ENCODE measurements around the gene RTN4RL2.

RTN4RL2 gene

DNA sequence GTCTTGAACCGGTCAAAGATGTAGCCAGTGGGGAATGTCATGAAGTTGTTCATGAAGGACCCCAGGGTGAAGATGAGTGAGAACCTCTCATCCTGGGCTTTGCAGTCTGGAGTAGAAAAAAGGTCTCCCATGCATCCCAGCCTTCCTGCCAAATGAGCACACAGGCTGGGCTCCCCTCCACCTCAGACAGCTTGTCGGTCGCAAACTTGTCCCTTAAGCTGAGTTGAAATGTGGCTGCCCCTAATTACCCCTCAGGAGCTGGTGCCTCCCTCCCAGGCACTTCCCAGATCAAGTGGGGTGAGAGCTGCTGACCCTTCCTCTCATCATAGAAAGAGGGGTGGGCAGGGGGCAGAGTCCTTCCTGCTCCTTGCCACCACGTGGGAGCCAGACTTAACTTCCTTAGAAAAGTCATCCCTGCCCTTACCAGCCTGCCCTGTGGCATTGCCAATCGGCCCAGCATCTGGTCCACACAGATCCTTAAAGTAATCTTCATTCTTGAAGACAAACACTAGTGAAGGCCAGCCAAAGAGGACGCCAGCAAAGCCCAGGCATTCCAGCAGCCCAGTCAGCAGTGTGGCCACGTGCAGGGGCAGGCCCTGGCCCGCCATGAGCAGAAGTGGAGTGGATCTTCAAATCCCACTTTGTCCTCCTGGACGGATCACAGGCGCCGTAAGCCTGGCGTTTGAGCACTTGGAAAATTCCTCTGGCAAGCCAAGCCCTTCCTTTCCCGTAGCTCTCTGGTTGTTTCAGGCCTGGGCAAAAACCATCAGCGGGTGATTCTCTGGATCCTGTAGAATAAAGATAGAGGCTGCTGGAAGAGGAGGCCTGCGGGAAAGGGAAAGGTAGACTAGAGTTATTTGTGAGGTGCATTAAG is 34.5 kb upstream of the RTN4RL2 start:
- H3K4me3 ChIP-seq (replicated peaks; ENCODE audit: low read depth, low read length), result peak overlapping the region; percentile 66

DNA sequence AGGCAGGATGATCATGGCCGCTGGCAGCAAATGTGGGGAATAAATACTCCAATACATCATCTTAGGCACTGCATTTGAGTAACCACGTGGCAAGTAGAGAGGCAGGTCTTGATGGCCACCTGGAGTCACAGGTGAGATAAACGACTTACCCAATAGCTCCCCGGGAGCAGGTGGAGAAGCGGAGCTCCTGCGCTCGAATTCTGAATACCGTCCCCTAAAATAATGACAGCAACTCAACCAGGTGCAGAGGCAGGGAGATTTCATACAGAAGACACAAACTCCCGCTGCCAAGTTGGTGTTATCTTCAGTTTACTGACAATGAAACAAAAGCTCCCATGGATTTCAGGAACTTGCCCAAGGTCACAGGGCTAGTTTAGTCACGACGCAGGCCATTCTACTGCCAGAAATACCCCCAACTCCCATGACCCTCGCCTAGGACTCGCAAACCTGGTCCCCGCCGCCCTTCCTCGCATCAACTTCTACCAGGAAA is 33.8 kb upstream of the RTN4RL2 start:
- DNase-seq (ENCODE audit: extremely low read depth, low read depth), result no peak
- TF ChIP-seq, protein P1, sequence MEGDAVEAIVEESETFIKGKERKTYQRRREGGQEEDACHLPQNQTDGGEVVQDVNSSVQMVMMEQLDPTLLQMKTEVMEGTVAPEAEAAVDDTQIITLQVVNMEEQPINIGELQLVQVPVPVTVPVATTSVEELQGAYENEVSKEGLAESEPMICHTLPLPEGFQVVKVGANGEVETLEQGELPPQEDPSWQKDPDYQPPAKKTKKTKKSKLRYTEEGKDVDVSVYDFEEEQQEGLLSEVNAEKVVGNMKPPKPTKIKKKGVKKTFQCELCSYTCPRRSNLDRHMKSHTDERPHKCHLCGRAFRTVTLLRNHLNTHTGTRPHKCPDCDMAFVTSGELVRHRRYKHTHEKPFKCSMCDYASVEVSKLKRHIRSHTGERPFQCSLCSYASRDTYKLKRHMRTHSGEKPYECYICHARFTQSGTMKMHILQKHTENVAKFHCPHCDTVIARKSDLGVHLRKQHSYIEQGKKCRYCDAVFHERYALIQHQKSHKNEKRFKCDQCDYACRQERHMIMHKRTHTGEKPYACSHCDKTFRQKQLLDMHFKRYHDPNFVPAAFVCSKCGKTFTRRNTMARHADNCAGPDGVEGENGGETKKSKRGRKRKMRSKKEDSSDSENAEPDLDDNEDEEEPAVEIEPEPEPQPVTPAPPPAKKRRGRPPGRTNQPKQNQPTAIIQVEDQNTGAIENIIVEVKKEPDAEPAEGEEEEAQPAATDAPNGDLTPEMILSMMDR (IDR thresholded peaks at IDR 0.05; ENCODE audit: low read depth, low read length, missing control alignments), result no peak

More for the DNA sequence above, 34.5 kb upstream of the RTN4RL2 start:
- DNase-seq (ENCODE audit: extremely low read depth, low read depth), result no peak
- TF ChIP-seq, protein P1 (IDR thresholded peaks at IDR 0.05; ENCODE audit: low read depth, low read length, missing control alignments), result no peak

DNA sequence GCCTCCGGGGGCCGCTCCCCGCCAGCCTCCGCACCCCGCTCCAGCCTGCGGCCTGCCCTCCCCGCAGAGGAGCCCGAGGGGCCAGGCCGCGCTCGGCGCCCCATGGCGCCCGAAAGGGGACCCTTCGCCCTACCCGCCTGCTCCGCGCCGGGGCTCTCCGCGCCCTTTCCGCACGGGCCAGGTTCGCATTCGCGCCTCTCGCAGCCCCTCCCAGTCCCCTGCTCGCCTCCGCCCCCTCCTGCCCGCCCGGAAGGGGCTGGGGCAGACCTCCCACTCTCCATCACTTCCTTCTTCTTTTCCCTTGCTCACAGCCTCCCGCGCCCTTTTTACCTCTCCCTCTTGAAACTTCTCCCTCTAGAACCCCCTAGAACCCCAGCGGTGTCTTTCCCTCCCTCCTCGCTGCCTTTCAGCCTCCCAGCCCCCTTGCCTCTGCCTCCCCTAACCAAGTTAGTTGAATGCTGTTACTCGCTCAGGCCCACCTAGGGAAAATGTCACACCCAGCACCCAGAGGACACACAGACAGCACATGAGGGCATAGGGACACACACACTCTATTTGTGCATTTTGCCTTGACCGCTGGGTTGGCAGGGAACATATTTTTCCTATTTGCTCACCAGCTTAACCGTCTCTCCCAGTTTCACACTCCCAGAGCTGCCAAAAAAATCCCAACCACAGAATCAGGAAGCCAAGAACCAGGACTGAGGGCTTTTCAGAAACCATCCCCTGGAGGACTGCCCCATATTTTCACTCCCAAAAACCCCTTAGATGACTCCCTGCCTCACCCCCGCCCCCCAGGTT is 33.2 kb upstream of the RTN4RL2 start, which contains the start of gene SLC43A3:
TSS of gene SLC43A3 (minus strand) at position 193 of the 798 bp plus-strand sequence. CDS start 949 bp downstream, outside the sequence.
- H3K4me3 ChIP-seq (replicated peaks; ENCODE audit: low read depth, low read length), result peak within 1 kb of the TSS; percentile 66
- DNase-seq (ENCODE audit: extremely low read depth, low read depth), result peak; percentile 46
- TF ChIP-seq, protein P1 (IDR thresholded peaks at IDR 0.05; ENCODE audit: low read depth, low read length, missing control alignments), result no peak

More for the DNA sequence above, 33.8 kb upstream of the RTN4RL2 start:
- peak overlapping the region; percentile 66 for H3K4me3 ChIP-seq (replicated peaks; ENCODE audit: low read depth, low read length)

DNA sequence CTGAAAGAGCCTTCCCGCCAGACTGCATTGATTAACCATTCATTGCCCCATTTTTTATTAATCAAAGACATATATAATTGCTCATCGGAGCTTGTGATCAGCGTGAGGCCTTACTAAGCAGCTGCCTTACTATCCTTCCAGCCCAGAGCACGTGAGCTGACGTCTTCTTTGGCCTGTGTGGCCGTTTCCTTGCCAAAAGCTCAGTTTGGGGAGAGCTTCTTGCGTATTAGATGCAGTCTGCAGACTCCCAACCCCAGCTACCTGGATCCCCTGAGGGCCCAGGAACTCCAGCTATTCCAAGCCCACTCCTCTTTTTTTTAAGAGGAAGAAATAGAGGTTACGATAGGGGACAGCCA is 32.6 kb upstream of the RTN4RL2 start:
- no peak for DNase-seq (ENCODE audit: extremely low read depth, low read depth)

DNA sequence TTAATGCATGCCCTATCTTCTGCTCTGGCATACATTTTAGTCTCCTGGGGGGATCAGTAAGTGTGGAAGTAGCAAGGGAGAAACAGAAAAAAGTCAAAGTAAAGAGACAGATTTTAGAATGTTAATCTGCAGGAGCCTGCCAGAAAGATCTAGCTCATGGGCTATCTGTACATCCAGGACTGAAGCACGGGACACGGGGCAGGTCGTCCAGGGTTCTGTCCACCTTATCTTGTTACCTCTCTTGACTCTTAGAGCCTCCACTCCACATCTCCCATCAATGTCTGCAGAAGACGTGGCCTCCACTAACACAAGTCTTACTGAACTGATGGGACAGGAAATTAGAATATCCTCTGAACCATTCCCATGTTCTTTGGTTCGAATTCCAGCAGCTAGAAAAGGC is 31.7 kb upstream of the RTN4RL2 start:
- TF ChIP-seq, protein P1 (IDR thresholded peaks at IDR 0.05; ENCODE audit: low read depth, low read length, missing control alignments), result no peak
- no peak for DNase-seq (ENCODE audit: extremely low read depth, low read depth)
- no peak overlapping the region for H3K4me3 ChIP-seq (replicated peaks; ENCODE audit: low read depth, low read length)

More for the DNA sequence above, 32.6 kb upstream of the RTN4RL2 start:
- TF ChIP-seq, protein P1 (IDR thresholded peaks at IDR 0.05; ENCODE audit: low read depth, low read length, missing control alignments), result no peak
- H3K4me3 ChIP-seq (replicated peaks; ENCODE audit: low read depth, low read length), result peak overlapping the region; percentile 66; the same call in 1 of the 2 replicates

DNA sequence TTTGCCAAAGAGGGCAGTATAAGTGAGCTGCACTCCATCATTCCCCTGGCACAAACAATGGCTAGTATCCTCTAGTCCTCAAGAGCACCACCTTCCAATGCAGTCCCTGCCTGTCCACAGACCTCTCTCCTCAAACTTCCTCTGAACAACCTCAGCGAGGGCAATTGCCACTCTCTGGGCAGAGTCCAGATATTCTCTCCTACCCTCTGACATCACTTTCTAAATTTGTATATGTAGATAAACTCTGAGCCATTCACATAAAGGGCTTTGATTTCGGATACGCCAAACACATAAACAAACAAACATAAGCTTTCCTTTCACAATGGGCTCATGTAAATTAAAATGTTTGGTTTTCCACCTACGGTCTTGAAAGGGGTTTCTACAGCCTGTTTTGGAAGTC is 30.4 kb upstream of the RTN4RL2 start:
- no peak for DNase-seq (ENCODE audit: extremely low read depth, low read depth)
- H3K4me3 ChIP-seq (replicated peaks; ENCODE audit: low read depth, low read length), result no peak overlapping the region
- TF ChIP-seq, protein P1 (IDR thresholded peaks at IDR 0.05; ENCODE audit: low read depth, low read length, missing control alignments), result no peak

Data from HFF-Myc (cell line).